Neural cell (in vitro differentiated cells): ENCODE measurements around the gene ZDHHC8.

Source experiments
- EP300 ChIP-seq: fragments of 450-650 bp; conservative IDR thresholded peaks from 2 replicates; pipeline ENCODE4 v1.6.1; 2014; ENCODE audit warnings: antibody characterized with exemption, mild to moderate bottlenecking, moderate library complexity; ENCODE audit not compliant: poor library complexity, severe bottlenecking
- EZH2 ChIP-seq: fragments of 200-600, 300-800 bp; shearing (Covaris generic), sonication (generic); IDR thresholded peaks from 2 replicates; pipeline ENCODE4 v1.6.1; 2014; ENCODE audit warnings: antibody characterized with exemption, low read length, borderline replicate concordance, mild to moderate bottlenecking; ENCODE audit not compliant: insufficient read depth, poor library complexity, severe bottlenecking
- MXI1 ChIP-seq: fragments of 450-650 bp; conservative IDR thresholded peaks from 2 replicates; pipeline ENCODE4 v1.6.1; 2014; ENCODE audit warnings: antibody characterized with exemption, mild to moderate bottlenecking; ENCODE audit not compliant: poor library complexity, severe bottlenecking
- SMC3 ChIP-seq: fragments of 450-650 bp; conservative IDR thresholded peaks from 2 replicates; pipeline ENCODE4 v1.6.1; 2014; ENCODE audit warnings: antibody characterized with exemption, mild to moderate bottlenecking, moderate library complexity; ENCODE audit not compliant: poor library complexity
- TAF1 ChIP-seq: IDR thresholded peaks from 2 replicates; pipeline ENCODE4 v1.6.1; 2012; ENCODE audit warnings: low read depth
- TF ChIP-seq, protein P1 (sequence below): fragments of 450-650 bp; IDR thresholded peaks from 2 replicates; pipeline ENCODE4 v1.5.1; 2014; ENCODE audit warnings: antibody characterized with exemption, mild to moderate bottlenecking, moderate library complexity; ENCODE audit not compliant: poor library complexity, severe bottlenecking
- TF ChIP-seq, protein P2 (sequence below): IDR thresholded peaks from 2 replicates; pipeline ENCODE4 v1.6.1; 2012; ENCODE audit warnings: borderline replicate concordance

DNA sequence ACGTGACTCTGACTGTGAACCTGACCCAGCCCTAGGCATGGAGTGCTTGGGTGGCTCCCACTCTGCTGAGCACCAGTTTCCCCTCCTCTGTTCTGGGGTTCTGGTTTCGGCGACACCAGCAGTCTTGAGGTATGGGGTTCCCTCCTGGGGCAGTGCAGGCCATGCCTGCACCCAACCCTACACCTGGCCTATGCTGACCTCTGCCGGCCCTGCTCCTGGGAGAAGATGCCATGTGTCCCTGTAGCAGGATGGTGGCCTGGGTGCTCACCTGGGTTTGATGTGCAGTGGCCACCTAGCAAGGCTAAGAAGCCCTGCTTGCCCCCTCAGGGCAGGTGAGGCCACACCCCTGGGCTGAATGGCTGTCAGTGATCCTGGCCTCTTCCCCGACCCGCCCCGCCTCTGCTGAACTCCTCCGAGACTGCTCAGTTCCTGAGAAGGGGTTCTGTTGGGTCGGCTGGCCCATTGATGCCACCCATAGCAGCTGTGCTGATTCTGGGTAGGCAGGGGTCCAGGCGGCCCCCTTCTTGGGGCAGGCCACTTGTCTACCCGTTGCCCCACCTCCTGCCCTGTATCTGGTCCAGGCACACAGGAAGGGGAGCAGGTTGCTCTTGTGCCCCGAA, 2.4 kb downstream of the ZDHHC8 start:
- TF ChIP-seq SMC3 (no peak), EP300 (no peak), EZH2 (no peak), MXI1 (no peak), TAF1 (no peak)
- TF ChIP-seq, protein P1, sequence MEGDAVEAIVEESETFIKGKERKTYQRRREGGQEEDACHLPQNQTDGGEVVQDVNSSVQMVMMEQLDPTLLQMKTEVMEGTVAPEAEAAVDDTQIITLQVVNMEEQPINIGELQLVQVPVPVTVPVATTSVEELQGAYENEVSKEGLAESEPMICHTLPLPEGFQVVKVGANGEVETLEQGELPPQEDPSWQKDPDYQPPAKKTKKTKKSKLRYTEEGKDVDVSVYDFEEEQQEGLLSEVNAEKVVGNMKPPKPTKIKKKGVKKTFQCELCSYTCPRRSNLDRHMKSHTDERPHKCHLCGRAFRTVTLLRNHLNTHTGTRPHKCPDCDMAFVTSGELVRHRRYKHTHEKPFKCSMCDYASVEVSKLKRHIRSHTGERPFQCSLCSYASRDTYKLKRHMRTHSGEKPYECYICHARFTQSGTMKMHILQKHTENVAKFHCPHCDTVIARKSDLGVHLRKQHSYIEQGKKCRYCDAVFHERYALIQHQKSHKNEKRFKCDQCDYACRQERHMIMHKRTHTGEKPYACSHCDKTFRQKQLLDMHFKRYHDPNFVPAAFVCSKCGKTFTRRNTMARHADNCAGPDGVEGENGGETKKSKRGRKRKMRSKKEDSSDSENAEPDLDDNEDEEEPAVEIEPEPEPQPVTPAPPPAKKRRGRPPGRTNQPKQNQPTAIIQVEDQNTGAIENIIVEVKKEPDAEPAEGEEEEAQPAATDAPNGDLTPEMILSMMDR = no peak
- TF ChIP-seq, protein P2, sequence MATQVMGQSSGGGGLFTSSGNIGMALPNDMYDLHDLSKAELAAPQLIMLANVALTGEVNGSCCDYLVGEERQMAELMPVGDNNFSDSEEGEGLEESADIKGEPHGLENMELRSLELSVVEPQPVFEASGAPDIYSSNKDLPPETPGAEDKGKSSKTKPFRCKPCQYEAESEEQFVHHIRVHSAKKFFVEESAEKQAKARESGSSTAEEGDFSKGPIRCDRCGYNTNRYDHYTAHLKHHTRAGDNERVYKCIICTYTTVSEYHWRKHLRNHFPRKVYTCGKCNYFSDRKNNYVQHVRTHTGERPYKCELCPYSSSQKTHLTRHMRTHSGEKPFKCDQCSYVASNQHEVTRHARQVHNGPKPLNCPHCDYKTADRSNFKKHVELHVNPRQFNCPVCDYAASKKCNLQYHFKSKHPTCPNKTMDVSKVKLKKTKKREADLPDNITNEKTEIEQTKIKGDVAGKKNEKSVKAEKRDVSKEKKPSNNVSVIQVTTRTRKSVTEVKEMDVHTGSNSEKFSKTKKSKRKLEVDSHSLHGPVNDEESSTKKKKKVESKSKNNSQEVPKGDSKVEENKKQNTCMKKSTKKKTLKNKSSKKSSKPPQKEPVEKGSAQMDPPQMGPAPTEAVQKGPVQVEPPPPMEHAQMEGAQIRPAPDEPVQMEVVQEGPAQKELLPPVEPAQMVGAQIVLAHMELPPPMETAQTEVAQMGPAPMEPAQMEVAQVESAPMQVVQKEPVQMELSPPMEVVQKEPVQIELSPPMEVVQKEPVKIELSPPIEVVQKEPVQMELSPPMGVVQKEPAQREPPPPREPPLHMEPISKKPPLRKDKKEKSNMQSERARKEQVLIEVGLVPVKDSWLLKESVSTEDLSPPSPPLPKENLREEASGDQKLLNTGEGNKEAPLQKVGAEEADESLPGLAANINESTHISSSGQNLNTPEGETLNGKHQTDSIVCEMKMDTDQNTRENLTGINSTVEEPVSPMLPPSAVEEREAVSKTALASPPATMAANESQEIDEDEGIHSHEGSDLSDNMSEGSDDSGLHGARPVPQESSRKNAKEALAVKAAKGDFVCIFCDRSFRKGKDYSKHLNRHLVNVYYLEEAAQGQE = no peak
